Measurements from ENCODE around the gene CLTCL1.
"Not testable (repeated sequence)": the region's sequence is repeated elsewhere in the genome, so short reads cannot be mapped to it uniquely, and the experiment has no call there.

The CLTCL1 gene

GRCh38 chr22:19290400-19291217, 910 bp downstream of the CLTCL1 start:
- no peak for DNase-seq

GRCh38 chr22:19289475-19290161, 1.9 kb downstream of the CLTCL1 start:
- no peak for DNase-seq

GRCh38 chr22:19287889-19288288, 3.6 kb downstream of the CLTCL1 start:
- no peak for DNase-seq

GRCh38 chr22:19287076-19287707, 4.3 kb downstream of the CLTCL1 start:
- no peak for DNase-seq

GRCh38 chr22:19285831-19286230, 5.7 kb downstream of the CLTCL1 start:
- no peak for DNase-seq

GRCh38 chr22:19279143-19279542, 12.4 kb downstream of the CLTCL1 start:
- not testable (repeated sequence) for DNase-seq

GRCh38 chr22:19277785-19278184, 13.7 kb downstream of the CLTCL1 start:
- DNase-seq, result no peak

- DNase-seq, result no peak
Measured at GRCh38 chr22:19275919-19276600, 15.5 kb downstream of the CLTCL1 start.

GRCh38 chr22:19275513-19275912, 16.0 kb downstream of the CLTCL1 start:
- no peak for DNase-seq

- DNase-seq, result no peak
Measured at GRCh38 chr22:19275104-19275503, 16.4 kb downstream of the CLTCL1 start.

- DNase-seq, result no peak
Measured at GRCh38 chr22:19271856-19272535, 19.5 kb downstream of the CLTCL1 start.

- no peak for DNase-seq
Measured at GRCh38 chr22:19271273-19271855, 20.2 kb downstream of the CLTCL1 start.

- no peak for DNase-seq
Measured at GRCh38 chr22:19270873-19271272, 20.6 kb downstream of the CLTCL1 start.

GRCh38 chr22:19266547-19267086, 24.9 kb downstream of the CLTCL1 start:
- no peak for DNase-seq

- DNase-seq, result no peak
Measured at GRCh38 chr22:19265779-19266178, 25.7 kb downstream of the CLTCL1 start.

GRCh38 chr22:19260804-19261203, 30.7 kb downstream of the CLTCL1 start:
- no peak for DNase-seq

- no peak for DNase-seq
Measured at GRCh38 chr22:19260194-19260593, 31.3 kb downstream of the CLTCL1 start.

GRCh38 chr22:19258968-19259288, 32.6 kb downstream of the CLTCL1 start:
- not testable (repeated sequence) for DNase-seq

- no peak for DNase-seq
Measured at GRCh38 chr22:19258371-19258770, 33.1 kb downstream of the CLTCL1 start.

- not testable (repeated sequence) for DNase-seq
Measured at GRCh38 chr22:19256362-19256761, 35.2 kb downstream of the CLTCL1 start.

- DNase-seq, result no peak
Measured at GRCh38 chr22:19253143-19253542, 38.4 kb downstream of the CLTCL1 start.
